Stimulated activated CD8-positive, alpha-beta memory T cell treated with anti-CD3 and anti-CD28 coated beads, Interleukin-7, amount 100 ng/mL, for 1 hour (primary cell): ENCODE measurements around the gene TLCD3B.

Experiments
- DNase-seq, 2 donors: peaks; one replicate each; pipeline ENCODE4 v3.0.0-alpha.2; 2020; ENCODE audit warnings: low read depth in 2 of 2

The TLCD3B gene, protein sequence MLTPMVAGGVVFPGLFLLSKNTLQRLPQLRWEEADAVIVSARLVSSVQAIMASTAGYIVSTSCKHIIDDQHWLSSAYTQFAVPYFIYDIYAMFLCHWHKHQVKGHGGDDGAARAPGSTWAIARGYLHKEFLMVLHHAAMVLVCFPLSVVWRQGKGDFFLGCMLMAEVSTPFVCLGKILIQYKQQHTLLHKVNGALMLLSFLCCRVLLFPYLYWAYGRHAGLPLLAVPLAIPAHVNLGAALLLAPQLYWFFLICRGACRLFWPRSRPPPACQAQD

DNA sequence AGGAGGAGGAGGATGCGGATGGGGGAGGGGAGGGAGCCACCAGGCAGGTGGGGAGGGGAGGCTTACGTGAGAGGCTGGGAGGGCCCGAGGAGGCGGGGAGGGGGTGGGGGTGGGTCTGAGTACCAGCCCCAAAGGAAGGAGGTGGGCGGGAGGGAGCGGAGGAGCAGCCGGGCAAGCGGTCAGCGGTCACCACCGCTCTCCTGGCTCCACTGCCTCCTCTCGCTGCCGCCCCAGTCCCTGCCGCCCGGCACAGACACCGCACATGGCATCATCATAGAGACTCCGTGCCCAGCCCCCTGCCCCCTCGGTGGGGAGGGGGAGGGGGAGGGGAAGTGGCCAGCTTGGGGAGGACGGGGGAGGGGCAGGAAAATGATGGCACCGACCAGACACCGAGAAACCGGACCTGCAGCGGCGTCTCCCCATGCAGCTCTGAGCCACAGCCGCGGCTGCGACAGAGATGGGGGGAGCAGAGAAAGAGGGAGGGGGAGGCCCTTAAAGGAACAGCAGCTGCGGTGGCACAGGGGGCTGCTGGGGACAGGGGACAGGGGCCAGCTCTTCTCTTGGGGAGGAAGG is at the start of gene TLCD3B:
Gene TLCD3B (minus strand): TSS at position 431 of the 573 bp plus-strand sequence. CDS start 744 bp downstream, outside the sequence.
- DNase-seq: no peak

DNA sequence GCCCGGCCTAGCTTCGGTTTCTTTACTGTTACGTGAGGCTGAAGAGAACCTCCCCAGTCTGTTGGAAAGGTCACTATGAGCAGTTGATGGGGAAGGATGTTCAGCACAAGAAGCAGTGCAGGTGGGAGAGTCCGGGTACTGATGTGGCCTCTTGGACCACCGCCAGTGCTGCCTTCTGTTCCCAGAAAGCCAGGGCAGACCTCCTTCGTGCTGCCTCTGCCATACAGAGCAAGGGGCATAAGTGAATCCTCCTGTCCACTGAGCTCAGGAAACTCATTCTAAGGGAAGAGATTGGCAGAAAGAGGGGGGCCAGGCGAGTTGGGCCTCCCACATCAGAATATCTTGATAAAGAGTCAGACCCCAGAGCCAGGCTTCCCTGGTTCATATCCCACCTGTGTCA is 48.4 kb upstream of the TLCD3B start:
- DNase-seq: no peak

DNA sequence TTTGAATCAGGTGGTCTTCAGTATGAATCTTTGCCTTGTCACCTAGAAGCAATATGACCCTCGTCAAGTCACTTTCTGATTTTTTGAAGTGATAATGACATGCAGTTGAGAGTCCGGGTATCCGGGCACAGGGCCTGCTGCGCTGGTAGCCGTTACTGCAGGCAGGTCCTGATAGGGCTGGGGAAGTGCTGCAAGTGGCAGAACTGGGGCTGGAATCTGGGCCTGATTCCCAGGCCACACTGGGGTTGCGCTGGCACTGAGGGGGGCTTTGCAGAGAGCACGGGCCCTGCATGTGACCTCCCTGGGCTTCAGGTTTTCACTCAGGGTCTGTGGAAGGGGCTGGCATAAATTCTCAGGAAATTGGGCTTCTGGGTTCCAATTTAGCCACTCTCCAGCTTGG is 47.7 kb upstream of the TLCD3B start:
- no peak for DNase-seq

DNA sequence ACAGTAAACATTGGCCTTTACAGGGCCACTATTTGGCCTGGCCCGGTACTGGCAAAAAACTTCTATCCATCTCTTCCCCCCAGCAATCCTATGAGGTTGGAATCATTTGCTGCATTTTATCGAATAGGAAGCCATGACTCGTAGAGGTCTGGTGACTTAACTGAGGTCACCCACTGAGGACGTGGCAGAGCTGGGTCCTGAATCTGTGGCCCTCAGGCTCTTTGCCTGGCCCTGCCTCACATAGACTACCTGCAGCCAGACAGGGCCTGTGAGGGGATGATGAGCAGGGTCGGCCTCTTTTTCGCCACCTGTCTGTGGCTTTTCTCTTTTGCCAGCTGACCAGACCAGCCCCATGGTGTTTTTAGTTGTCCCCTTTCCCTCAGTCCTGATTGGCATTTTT is 46.6 kb upstream of the TLCD3B start:
- no peak for DNase-seq

DNA sequence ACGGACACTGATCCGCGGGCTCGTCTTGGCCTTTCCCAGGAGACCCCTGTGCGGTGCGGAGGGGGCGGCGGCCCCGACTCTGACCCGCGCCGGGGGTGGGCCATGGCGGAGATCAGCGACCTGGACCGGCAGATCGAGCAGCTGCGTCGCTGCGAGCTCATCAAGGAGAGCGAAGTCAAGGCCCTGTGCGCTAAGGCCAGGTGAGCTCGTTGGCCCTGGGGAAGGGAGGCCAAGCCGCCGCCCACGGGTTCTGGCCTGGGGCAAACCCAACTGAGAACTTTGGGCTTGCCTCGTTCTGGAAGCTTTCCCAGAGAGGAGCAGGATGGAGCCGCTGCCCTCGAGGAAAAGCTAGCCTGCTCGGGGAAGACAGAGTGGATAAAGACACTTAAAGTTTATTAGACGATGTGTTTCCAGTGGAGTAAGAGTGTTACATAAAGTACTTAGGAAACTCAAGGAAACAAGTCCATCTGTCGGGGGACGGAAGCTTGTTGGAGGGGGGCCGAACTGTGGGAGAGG is 45.3 kb upstream of the TLCD3B start:
- DNase-seq: no peak

DNA sequence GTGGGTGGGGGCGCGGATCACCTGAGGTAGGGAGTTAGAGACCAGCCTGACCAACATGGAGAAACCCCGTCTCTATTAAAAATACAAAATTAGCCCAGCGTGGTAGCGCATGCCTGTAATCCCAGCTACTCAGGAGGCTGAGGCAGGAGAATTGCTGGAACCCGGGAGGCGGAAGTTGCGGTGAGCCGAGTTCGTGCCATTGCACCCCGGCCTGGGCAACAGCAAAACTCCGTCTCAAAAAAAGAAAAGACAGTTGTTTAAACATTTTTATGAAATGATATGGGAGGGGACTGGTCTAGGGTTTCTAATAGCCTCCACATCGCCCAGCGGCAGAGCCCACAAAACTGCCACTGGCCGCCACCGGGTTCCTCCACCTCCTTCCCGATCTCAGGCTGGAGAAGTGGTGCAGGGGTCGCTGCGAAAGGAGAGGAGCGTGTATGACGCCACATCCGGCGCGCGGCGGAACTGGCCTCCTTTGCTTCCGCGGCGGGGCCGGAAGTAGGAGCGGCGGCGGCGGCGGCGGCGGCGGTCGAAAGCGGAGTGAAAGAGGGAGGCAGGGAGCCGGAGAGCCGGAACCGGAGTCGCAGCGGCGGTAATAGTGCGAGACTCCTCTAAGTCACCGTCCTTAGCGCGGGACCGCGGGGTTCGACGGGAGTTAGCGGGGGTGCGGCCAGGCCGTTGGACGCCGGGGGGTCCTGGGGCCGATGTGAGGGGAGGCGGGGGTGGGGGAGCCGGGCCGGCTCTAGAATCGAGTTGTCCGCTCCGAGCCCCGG is 44.6 kb upstream of the TLCD3B start, which contains the start of gene PPP4C:
Gene PPP4C (plus strand): TSS at position 492 of the 773 bp plus-strand sequence. CDS start 384 bp downstream, outside the sequence.
- peak; percentile 74 to 78 for DNase-seq

DNA sequence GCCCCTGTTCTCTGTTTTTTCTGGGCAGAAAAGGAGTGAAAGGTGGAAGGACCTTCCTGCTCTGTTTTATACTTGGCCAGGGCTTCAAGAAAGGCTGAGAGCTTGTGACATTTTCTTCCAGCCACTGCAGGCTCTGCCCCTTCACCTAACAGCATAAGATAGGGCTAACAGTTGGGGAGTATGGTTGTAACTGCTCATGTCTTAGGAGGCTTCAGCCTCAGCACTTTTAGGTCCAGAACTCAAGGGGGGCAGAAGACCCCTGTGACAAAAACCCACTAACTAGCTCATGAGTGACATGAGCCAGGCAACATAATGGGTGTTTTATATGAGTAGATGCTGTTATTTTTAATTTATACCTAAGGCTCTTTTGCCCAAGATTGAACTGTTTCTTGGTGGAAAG is 39.4 kb upstream of the TLCD3B start:
- no peak for DNase-seq

DNA sequence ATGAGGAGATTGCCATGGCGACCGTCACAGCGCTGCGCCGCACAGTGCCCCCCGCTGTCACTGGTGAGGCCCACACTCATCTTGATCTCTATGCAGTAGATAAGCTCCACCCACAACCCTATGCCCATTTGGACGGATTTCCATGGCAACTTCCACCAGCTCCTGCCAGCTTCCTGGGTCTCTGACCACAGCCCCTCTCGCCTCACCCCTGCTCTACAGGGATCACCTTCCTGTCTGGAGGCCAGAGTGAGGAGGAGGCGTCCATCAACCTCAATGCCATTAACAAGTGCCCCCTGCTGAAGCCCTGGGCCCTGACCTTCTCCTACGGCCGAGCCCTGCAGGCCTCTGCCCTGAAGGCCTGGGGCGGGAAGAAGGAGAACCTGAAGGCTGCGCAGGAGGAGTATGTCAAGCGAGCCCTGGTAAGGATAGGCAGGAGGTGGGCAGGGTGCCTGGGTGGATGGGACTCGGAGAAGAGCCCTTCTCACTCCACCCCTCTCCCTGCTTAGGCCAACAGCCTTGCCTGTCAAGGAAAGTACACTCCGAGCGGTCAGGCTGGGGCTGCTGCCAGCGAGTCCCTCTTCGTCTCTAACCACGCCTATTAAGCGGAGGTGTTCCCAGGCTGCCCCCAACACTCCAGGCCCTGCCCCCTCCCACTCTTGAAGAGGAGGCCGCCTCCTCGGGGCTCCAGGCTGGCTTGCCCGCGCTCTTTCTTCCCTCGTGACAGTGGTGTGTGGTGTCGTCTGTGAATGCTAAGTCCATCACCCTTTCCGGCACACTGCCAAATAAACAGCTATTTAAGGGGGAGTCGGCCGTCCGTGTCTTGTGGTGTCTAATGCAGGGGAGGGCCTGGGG is 38.8 kb upstream of the TLCD3B start:
- DNase-seq: no peak

DNA sequence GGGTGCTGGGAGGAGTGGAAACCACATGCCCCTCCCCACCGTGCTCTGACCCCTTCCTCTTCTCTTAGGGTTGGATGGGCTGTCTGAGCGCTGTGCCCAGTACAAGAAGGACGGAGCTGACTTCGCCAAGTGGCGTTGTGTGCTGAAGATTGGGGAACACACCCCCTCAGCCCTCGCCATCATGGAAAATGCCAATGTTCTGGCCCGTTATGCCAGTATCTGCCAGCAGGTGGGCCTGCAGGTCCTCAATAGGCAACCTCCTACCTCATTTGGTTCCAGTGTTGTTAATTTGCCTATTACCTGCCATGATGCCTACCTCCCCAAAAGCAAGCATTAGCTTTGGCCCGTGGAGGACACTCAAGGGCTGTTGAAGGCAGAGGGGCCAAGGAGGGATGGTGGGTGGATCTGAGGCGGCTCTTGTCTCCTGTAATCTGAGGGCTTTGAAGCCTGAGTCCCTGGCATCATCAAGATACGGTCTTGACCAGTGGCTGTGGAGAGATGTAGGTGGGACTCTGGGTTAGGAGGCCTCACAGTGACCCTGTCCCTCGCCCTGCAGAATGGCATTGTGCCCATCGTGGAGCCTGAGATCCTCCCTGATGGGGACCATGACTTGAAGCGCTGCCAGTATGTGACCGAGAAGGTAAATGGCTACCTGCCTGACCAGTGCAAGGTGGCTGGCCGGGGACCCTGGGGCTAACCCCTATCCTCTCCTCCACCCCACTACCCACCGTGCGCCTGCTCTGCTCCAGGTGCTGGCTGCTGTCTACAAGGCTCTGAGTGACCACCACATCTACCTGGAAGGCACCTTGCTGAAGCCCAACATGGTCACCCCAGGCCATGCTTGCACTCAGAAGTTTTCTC is 37.9 kb upstream of the TLCD3B start:
- no peak for DNase-seq

DNA sequence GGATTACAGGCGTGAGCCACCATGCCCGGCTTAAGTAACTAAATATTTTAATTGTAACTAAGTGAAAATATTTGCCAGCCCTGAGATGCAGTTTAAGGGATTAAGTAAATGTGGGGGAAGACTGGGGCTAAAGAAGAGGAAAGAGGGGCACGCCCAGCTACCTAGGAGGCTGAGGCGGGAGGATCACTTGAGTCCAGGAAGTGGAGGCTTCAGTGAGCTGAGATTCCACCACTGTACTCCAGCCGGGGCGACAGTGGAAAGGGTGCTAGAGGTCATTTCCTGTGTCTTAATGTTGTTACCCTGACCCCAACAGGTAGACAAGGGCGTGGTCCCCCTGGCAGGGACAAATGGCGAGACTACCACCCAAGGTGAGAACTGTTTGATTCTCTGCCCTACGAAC is 37.3 kb upstream of the TLCD3B start:
- DNase-seq: no peak

DNA sequence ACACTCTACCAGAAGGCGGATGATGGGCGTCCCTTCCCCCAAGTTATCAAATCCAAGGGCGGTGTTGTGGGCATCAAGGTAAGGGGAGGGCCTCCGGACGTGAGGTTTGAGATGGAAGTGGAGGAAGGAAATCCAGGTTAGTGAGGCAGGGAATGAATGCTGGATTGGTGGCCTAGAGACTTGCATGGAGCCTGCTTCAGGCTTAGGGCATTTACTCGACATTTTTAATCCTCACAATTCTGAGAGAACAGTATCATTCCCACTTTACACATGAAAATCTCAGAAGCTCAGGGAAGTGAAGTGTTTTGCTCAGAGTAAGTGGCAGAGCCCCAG is 36.5 kb upstream of the TLCD3B start:
- no peak for DNase-seq

DNA sequence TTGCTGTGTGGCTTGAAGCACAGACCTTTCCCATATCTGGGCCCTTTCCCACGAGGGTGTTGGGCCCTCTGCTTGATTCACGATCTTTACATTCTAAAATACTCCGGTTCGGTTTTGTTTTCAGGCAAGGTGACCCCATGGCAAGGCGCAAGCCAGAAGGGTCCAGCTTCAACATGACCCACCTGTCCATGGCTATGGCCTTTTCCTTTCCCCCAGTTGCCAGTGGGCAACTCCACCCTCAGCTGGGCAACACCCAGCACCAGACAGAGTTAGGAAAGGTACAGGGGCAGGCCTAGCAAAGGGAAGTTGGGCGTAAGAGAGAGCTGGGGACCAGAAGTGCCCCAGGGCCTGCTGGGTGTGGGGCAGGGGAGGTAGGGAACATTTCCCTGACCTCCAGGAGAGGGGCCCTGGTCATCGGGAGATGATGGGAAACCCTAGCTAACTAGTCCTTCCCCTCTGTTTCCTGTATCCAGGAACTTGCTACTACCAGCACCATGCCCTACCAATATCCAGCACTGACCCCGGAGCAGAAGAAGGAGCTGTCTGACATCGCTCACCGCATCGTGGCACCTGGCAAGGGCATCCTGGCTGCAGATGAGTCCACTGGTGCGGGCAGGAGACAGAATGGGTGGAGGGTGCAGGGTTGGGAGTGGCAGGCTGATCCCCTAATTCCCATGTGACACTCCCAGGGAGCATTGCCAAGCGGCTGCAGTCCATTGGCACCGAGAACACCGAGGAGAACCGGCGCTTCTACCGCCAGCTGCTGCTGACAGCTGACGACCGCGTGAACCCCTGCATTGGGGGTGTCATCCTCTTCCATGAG is 35.9 kb upstream of the TLCD3B start:
- no peak for DNase-seq

DNA sequence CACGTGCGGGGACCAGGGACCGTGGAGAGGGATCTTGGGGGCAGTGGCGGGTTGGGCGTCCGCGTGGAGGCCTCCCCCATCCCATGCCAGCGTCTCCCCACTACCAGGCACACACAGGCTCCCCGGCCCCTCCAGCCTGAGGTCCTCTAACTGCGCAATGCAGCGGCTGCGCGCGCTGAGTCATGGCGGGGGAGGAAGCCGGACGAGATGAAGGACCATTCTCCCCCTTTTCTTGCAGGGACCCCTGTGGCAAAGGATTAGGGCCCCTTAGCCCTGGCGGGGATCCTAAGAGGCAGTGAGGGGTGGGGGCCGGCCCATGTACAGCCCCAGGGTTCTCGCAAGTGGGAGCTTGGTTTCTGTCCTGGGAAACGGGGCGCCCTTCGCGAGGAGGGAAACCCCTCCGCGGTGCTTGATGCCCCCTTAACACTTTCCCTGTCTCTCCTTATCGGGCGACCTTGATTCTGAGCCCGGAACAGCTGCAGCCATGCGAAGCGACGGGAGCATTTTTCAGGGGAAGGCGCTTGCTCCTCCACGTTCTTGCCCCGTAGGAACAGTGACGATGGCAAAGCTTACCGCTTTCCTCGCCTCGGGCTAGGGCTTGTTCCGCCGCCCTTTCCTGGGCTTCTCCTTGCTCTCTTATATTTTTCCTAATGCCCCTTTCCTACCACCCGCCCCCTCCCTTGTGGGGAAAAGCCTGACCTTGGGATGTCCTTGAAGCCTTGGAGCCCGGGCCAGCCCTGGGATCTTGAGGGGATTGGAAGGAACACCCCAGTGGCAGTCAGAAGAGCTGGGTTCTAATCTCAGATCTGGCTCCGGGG is 35.1 kb upstream of the TLCD3B start:
- DNase-seq: no peak

DNA sequence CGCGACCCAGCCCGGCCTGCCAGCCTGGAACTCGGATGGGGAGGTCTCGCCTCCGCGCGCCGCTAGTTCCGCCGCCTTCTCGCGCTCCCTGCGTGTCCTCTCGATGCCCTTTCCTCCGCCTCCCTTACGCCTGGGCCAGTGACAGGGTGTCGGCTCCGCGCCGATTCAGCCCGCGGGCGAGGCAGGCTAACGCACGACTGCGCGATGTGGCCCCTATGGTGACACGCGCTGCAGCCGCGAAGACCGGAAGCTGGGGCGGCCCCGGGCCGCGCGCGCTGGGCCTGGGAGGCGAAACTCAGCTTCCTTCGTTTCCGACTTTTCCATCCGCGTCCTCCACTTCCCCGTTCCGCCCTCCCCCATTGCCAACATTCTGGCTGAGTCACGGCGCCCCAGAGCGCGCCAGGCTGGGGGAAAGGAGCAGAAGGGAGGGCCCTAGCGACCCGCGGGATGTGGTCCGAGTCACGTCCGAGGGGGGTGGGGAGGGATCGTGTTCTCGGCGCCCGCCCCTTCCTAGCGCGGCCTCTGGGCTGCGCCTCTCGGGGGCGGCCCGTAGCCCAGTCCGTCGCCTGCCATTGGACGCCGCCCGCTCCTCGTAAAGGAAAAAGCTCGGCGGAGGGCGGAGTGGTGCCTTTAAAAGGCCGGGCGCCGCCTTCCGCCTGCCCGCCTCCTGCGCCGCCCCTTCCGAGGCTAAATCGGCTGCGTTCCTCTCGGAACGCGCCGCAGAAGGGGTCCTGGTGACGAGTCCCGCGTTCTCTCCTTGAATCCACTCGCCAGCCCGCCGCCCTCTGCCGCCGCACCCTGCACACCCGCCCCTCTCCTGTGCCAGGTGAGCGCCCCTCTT is 34.3 kb upstream of the TLCD3B start, which contains the start of gene ALDOA:
Gene ALDOA (plus strand): TSS at position 659 of the 841 bp plus-strand sequence. CDS start 1,138 bp downstream, outside the sequence.
- DNase-seq: peak; percentile 88 to 90

DNA sequence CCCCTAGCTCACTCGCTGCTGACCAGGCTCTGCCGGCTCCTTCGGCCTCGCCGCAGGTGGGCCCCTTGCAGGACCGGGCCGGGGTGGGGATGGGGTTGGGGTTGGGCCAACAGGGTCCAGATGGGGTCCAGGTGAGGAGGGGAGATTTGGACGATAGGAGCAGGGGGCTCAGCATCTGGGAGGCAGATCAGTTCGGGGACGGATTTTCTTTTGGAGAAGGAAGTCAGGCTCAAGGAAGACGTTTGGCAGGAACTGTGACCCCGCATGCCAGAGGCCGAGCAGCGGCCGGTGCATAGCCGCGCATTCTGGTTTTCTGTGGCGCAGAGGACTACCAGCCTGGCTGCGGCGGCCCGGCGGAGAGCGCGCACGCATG is 33.6 kb upstream of the TLCD3B start:
- DNase-seq: no peak

DNA sequence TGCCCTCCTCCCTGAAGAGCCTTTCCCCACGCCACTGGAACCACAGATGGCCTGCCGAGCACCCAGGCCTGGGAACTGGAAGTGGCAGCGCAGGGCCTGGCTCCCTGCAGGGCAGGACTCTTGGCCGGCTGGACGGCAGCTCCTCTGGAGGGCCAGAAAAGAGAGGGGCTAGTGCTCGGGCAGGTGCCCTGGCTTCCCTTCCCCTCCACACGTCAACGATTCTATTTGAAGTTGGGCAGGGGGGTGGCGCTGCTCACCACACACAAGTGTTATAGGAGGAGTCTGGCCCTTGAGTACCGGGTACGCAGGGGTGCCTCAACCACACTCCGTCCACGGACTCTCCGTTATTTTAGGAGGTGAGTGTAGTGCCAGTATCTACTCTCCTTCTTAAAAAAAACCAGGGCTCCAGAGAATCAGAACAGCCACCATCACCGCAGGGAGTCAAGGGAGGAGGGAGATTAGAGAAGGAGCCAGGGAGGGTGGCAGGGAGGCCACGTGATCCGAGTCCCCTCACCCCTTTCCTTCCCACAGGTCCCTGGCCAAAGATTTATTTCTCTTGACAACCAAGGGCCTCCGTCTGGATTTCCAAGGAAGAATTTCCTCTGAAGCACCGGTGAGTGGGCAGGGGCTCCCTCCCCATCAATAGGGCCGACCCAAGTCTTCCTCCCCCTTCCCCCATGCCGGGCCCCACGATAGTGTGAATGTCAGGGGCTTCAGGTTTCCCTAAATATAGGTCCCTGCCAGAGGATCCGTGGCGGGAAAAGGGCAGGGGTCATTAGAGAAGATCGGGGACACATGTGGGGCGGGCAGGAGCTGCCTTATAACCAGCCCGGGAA is 33.0 kb upstream of the TLCD3B start:
- peak in 1 of 2 donors; percentile 44 for DNase-seq

DNA sequence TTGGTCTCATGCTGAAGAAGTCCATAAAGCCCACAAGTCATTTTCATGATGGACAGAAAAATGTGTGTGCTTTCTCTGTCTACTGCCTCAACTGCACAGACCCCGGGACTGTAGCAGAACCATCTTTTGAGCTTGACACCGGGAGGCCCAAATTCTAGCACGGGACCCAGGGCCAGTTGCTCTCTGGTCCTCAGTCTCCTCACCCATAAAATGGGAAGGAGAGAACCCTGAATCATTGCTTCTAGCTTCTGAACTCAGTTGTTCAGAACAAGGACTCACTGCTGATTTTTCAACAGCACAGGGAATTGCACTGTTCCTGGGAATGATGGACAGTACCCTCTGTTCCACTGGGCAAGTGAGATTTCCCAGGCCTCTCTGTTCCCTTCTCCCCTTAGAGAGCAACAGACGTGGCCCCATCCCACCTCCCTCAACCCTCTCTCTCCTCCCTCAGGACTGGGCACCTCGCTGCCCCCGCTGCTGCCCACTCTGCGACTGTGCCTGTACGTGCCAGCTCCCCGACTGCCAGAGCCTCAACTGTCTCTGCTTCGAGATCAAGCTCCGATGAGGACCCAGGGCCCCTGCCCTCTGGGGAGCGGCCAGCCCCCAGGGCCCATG is 32.3 kb upstream of the TLCD3B start:
- no peak for DNase-seq
